Smooth muscle cell (in vitro differentiated cells): Measurements from ENCODE around the gene KIF24. TPM values are rescaled to one million over a fixed set of nuclear protein-coding genes. Genes with fewer than 3 reads are reported as not detected.
"Not testable (repeated sequence)": the region's sequence is repeated elsewhere in the genome, so short reads cannot be mapped to it uniquely, and the experiment has no call there.

ENCODE experiments used
- DNase-seq: peaks from one replicate; lab custom pipeline; 2025; ENCODE audit not compliant: unreplicated experiment; lab: John Stamatoyannopoulos, UW
- H2AFZ ChIP-seq: fragments of 200-600 bp; sonication (generic); 2 replicates; pipeline ENCODE4 v1.6.0; 2016; ENCODE audit warnings: antibody characterized with exemption, low read depth, mild to moderate bottlenecking
- H3F3A ChIP-seq: fragments of 200-600 bp; sonication (generic); 2 replicates; pipeline ENCODE4 v1.6.0; 2017; ENCODE audit warnings: antibody characterized with exemption, low read depth
- H3K27ac ChIP-seq: fragments of 200-600 bp; sonication (generic); 2 replicates; pipeline ENCODE4 v1.5.1; 2016; ENCODE audit warnings: low read depth, mild to moderate bottlenecking
- H3K27me3 ChIP-seq: fragments of 200-600 bp; sonication (generic); 2 replicates; pipeline ENCODE4 v1.6.1; 2016; ENCODE audit warnings: low read depth, mild to moderate bottlenecking
- H3K36me3 ChIP-seq: fragments of 200-600 bp; sonication (generic); 2 replicates; pipeline ENCODE4 v1.5.1; 2016; ENCODE audit warnings: low read depth
- H3K4me1 ChIP-seq: fragments of 200-600 bp; sonication (generic); 2 replicates; pipeline ENCODE4 v1.5.1; 2016; ENCODE audit warnings: low read depth
- H3K4me2 ChIP-seq: fragments of 200-600 bp; sonication (generic); 2 replicates; pipeline ENCODE4 v1.6.0; 2016; ENCODE audit warnings: mild to moderate bottlenecking
- H3K4me3 ChIP-seq: fragments of 200-600 bp; sonication (generic); 2 replicates; pipeline ENCODE4 v1.5.1; 2016; ENCODE audit warnings: mild to moderate bottlenecking
- H3K79me2 ChIP-seq: fragments of 200-600 bp; sonication (generic); 2 replicates; pipeline ENCODE4 v1.6.0; 2016; ENCODE audit warnings: low read depth, mild to moderate bottlenecking
- H3K9ac ChIP-seq: fragments of 200-600 bp; sonication (generic); 2 replicates; pipeline ENCODE4 v1.6.0; 2016; ENCODE audit warnings: low read depth
- H3K9me3 ChIP-seq: fragments of 200-600 bp; sonication (generic); replicated peaks from 2 replicates; pipeline ENCODE4 v1.5.1; 2016; ENCODE audit warnings: low read depth
- H4K20me1 ChIP-seq: fragments of 200-600 bp; sonication (generic); 2 replicates; pipeline ENCODE4 v1.6.0; 2016; ENCODE audit warnings: low read depth
- CTCF ChIP-seq: fragments of 200-600 bp; sonication (generic); IDR thresholded peaks from 2 replicates; pipeline ENCODE4 v1.5.1; 2017; ENCODE audit warnings: borderline replicate concordance, mild to moderate bottlenecking, antibody characterized with exemption; ENCODE audit not compliant: insufficient read depth, poor library complexity, severe bottlenecking
- WGBS: methylation state at CpG from one replicate; pipeline ENCODE4 v1.1.7; 2016; ENCODE audit warnings: low lambda C conversion rate; 5-methylcytosine and 5-hydroxymethylcytosine counted together
- polyA plus RNA-seq: library from polyadenylated mRNA; unstranded; fragments of >200 nt; fragmentation: Nextera tagmentation; extraction: Ambion mirVana; gene quantifications from 2 replicates; pipeline ENCODE4 v1.2.1, GENCODE V29; 2016
- total RNA-seq: library from RNA; depleted of rRNA; stranded (reverse); fragments of >200 nt; gene quantifications from 2 replicates; pipeline ENCODE4 v1.2.3, GENCODE V29; 2014

The KIF24 gene
- total and polyA plus RNA-seq, 2 experiments from 2014 or later, result 0.51 to 1.2 TPM

- TF ChIP-seq CTCF, result no peak
- no peaks in the 10 kb centered on the region for H3F3A ChIP-seq
Observed at GRCh38 chr9:34317436-34317835, 11.6 kb downstream of the KIF24 start.

GRCh38 chr9:34311499-34312185 is 17.4 kb downstream of the KIF24 start:
- no peak overlapping the region for H3K27ac ChIP-seq
- WGBS, result 92% methylated on average over 6 of the region's 6 CpGs
- no peaks in the 10 kb centered on the region for H4K20me1 ChIP-seq
- H3K36me3 ChIP-seq, result no peaks in the 10 kb centered on the region
- H3K4me1 ChIP-seq, result no peaks in the 10 kb centered on the region
- H3K79me2 ChIP-seq, result no peaks in the 10 kb centered on the region
- H3F3A ChIP-seq, result no peaks in the 10 kb centered on the region
- no peak overlapping the region for H3K9ac ChIP-seq
- no peak overlapping the region for H2AFZ ChIP-seq
- no peak overlapping the region for H3K4me2 ChIP-seq
- no peak for DNase-seq
- TF ChIP-seq CTCF, result no peak
- no peaks in the 10 kb centered on the region for H3K9me3 ChIP-seq
- no peaks in the 10 kb centered on the region for H3K27me3 ChIP-seq
- no peak overlapping the region for H3K4me3 ChIP-seq

More at GRCh38 chr9:34317436-34317835, 11.6 kb downstream of the KIF24 start:
- Histone ChIP-seq H3K4me2 (no peak overlapping the region), H3K9me3 (no peaks in the 10 kb centered on the region), H3K9ac (no peak overlapping the region), H3K4me1 (no peaks in the 10 kb centered on the region), H3K27ac (no peak overlapping the region), H4K20me1 (no peaks in the 10 kb centered on the region), H3K36me3 (no peaks in the 10 kb centered on the region), H3K27me3 (no peaks in the 10 kb centered on the region), H2AFZ (no peak overlapping the region), H3K79me2 (no peaks in the 10 kb centered on the region), H3K4me3 (no peak overlapping the region)
- DNase-seq, result no peak
- 91% methylated on average over 2 of the region's 2 CpGs for WGBS

GRCh38 chr9:34310215-34310614 is 18.9 kb downstream of the KIF24 start:
- TF ChIP-seq CTCF, result no peak
- DNase-seq, result no peak
- 95% methylated on average over 1 of the region's 1 CpG for WGBS
- Histone ChIP-seq H3K79me2 (no peaks in the 10 kb centered on the region), H3K9ac (no peak overlapping the region), H3F3A (no peaks in the 10 kb centered on the region), H3K4me2 (no peak overlapping the region), H4K20me1 (no peaks in the 10 kb centered on the region), H3K27ac (no peak overlapping the region), H3K4me3 (no peak overlapping the region), H3K27me3 (no peaks in the 10 kb centered on the region), H3K4me1 (no peaks in the 10 kb centered on the region), H3K9me3 (no peaks in the 10 kb centered on the region), H2AFZ (no peak overlapping the region), H3K36me3 (no peaks in the 10 kb centered on the region)

- H2AFZ ChIP-seq, H3K27me3 ChIP-seq, H3K79me2 ChIP-seq, H3K4me3 ChIP-seq, H3K36me3 ChIP-seq, DNase-seq, H3K9ac ChIP-seq, H3K4me2 ChIP-seq, H3K4me1 ChIP-seq, H3K9me3 ChIP-seq, H3K27ac ChIP-seq, H4K20me1 ChIP-seq, H3F3A ChIP-seq: not testable (repeated sequence)
- 100% methylated on average over 3 of the region's 3 CpGs for WGBS
Observed at GRCh38 chr9:34308316-34308715, 20.8 kb downstream of the KIF24 start.

- WGBS, result 96% methylated on average over 7 of the region's 7 CpGs
Observed at GRCh38 chr9:34301064-34301463, 28.0 kb downstream of the KIF24 start.

More at GRCh38 chr9:34301064-34301463, 28.0 kb downstream of the KIF24 start:
- not testable (repeated sequence) for H3K79me2 ChIP-seq, H3K27ac ChIP-seq, H2AFZ ChIP-seq, H3K4me3 ChIP-seq, H3K27me3 ChIP-seq, H3K9ac ChIP-seq, H4K20me1 ChIP-seq, DNase-seq, H3K36me3 ChIP-seq, H3K9me3 ChIP-seq, H3K4me2 ChIP-seq, H3K4me1 ChIP-seq, H3F3A ChIP-seq
